HG02571 (cell line): ENCODE data around the gene ZNF219.

Experiments
- ATAC-seq: cut with Tn5 transposase; IDR thresholded peaks from one replicate; pipeline ENCODE4 v1.9.1; 2021; ENCODE audit warnings: mild to moderate bottlenecking, moderate library complexity; ENCODE audit not compliant: unreplicated experiment

Gene ZNF219

GRCh38 chr14:21098076-21098891 is at the start of gene ZNF219:
ZNF219 (minus strand) TSS chr14:21098655; CDS start chr14:21093591, 5,064 bp downstream.
- ATAC-seq = no peak

DNA sequence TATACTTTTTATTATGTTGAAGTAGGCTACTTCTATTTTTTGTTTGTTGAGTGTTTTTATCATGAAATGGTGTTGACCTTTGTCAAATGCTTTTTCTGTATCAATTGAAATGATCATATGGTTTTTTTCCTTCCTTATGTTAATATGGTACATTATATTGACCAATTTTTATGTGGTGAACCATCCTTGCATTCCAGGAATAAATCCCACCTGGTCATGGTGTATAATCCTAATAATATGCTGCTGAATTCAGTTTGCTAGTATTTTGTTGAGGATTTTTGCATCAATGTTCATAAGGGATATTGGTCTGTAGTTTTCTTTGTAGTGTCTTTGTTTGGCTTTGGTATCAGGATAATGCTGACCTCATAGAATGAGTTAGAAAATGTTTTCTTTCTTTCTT is 47.0 kb upstream of the ZNF219 start:
- ATAC-seq = no peak

DNA sequence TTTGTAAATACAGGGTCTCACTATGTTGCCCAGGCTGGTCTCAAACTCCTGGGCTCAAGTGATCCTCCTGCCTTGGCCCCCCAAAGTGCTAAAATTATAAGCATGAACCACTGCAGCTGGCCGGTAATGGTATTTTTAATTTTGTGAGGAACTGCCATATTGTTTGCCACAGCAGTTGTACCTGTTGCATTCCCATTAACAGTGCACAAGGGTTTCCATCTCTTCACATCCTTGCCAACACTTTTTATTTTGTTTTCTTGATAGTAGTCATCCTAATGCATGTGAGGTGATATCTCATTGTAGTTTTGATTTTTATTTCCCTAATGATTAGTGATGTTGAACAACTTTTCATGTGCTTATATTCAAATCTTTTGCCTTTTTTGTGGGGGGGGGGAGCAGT is 43.9 kb upstream of the ZNF219 start:
- ATAC-seq = no peak

- no peak for ATAC-seq
Observed at GRCh38 chr14:21136024-21136423, 37.6 kb upstream of the ZNF219 start.

GRCh38 chr14:21133901-21134300 is 35.4 kb upstream of the ZNF219 start:
- ATAC-seq = no peak

GRCh38 chr14:21123429-21123828 is 25.0 kb upstream of the ZNF219 start:
- no peak for ATAC-seq

GRCh38 chr14:21121122-21121521 is 22.7 kb upstream of the ZNF219 start:
- no peak for ATAC-seq

- no peak for ATAC-seq
Observed at GRCh38 chr14:21120686-21121085, 22.2 kb upstream of the ZNF219 start.

- ATAC-seq = no peak
Observed at GRCh38 chr14:21118933-21119332, 20.5 kb upstream of the ZNF219 start.

DNA sequence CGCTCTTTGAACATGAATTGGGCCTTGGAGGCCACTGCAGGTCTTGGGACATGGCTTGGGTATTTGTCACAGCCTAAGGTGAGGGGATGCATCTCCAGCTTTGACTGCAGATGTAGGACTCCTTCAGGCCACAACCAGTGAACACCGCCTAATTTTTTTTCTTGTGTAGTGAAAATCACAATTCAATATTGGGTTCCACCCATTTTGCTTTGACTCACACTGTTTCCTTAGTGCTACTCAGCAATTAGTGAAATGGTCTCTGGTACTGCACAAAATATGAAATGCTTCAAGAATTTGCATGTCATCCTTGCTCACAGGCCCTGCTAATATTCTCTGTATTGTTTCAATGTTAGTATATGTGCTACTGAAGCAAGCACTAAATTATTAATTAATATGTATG is 14.9 kb upstream of the ZNF219 start:
- ATAC-seq = no peak

DNA sequence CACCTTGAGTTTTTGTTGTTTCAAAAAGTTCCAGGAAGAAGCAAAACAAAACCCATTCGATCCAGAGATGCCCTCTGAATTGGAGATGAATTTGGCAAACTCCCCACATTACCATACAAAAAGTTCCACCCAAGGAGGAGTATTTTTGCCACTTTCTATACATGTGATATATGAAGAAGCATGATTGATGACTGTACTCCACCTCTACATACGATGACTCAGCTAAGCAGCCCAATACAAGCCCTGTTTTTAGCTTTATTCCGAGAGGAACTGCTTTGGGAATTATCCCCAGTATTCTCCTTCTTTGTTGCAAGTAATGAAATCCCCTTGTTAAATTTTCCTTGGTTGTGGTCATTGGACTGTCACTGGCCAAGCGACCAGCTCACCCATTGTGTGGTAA is 13.8 kb upstream of the ZNF219 start:
- no peak for ATAC-seq

DNA sequence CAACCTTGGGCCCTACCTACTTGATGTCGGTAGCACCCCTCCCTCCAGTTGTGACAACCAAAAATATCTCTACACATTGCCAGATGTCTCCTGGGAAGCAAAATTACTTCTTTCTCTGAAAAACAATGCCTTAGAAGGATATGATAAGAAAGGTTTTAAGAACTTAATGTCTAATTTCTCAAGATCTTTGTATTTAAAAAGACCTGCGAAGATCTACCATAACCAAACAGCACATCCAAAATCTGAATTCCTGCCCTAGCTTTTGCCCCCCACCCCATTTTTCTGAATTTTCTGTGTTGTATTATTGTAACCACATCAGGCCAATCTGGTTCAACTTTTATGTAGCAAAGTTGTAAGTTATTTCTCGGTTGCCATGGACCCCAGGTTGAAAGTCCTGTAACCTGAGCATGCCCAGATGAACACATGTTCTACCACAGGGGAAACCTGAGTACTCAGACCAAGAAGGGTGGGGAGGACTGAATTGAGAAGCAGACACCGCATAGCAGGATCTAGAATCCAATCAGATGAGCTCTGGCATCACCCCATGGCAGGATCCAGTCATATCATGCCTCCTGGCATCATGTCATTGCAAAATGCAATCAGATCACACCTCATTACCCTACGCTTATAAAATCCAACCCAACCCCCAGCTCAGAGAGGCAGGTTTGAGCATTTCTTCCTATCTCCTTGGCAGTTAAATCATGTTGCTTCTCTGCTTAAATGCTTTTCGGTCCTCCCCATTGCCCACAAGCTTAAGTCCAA is 11.1 kb upstream of the ZNF219 start:
- no peak for ATAC-seq

DNA sequence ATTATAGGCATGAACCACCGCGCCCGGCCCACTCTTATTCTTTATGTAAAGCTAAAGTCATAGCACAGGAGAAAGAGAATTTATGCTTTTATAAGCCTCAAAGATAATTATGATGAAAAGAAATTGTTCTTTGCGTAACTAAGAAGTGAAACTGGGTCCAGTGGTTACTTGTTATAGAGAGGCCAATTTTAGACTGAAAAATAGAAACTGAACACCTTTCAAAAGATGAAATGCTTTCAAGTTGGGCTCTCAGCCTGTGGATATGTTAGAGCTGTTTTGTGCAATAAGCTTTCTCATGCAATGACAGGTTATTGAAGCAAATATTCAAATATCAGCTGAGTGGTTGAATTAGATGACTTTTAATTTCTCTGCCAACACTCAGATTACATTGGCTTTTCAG is 10.3 kb upstream of the ZNF219 start:
- ATAC-seq = no peak

- no peak for ATAC-seq
Observed at GRCh38 chr14:21107283-21107800, 8.9 kb upstream of the ZNF219 start.

GRCh38 chr14:21106498-21107282 is 8.2 kb upstream of the ZNF219 start:
- ATAC-seq = no peak

- ATAC-seq = no peak
Observed at GRCh38 chr14:21106176-21106497, 7.7 kb upstream of the ZNF219 start.

GRCh38 chr14:21105095-21105494 is 6.6 kb upstream of the ZNF219 start:
- ATAC-seq = no peak

DNA sequence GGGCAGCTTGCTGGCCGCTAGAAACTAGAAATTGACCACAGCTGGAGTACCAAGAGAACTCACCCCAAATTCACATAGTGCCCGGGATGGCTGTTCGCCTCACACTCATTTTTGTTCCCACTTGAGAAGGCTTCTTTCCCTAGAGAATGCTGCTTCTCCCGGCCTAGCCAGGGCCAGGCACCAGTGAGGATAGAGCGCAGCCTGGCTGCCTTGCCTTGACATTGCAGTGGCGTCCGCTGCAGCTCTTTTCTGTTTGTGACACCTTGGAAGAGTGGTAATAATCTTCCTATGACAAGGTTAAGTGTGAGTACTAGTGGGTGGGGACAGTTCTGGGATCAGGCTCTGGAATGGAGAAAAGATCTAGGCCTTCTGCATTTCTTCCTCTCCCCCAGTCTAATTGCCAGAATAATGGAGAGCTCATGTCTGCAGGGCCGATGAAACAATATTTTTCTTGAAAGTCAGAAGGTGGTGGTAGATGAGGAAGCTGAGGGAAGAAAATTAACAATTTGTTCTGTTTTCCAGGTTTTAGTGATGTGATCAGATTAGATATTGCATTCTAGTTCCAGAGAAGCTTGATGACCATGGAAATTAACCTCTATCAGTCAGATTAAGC is 6.1 kb upstream of the ZNF219 start:
- ATAC-seq = peak; percentile 38

- ATAC-seq = peak; percentile 92
Observed at GRCh38 chr14:21103710-21104447, 5.4 kb upstream of the ZNF219 start.

DNA sequence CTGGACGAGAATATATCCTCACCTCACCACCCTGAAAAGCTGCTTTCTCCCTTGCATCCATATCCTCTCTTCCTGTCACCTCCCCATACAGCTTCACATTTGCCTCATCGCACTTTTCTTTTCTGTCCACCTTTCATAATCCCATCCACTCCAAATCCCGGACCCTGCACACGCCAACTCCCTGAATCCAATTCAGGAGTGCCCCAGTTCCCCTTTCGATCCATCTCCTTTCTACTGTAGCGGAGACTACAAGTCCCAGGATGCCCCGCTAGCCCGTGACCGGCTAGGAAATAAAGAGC is 4.9 kb upstream of the ZNF219 start:
- ATAC-seq = no peak
